ENCODE measurements around the gene TTLL5.

- TF ChIP-seq EZH2 (IDR thresholded peaks at IDR 0.05; ENCODE audit: borderline replicate concordance, control insufficient read depth, low read depth, low read length) (no peak), CTCF (IDR thresholded peaks at IDR 0.05 in 2 of 3, conservative IDR thresholded peaks at IDR 0.05 in 1 of 3; ENCODE audit: control insufficient read depth in 2 of 3, extremely low read depth in 1 of 3, insufficient read depth in 1 of 3, low read depth in 3 of 3, low read length in 3 of 3) (no peak), BHLHE40 (IDR thresholded peaks at IDR 0.05; ENCODE audit: borderline replicate concordance in 1 of 2, low read depth in 2 of 2, low read length in 1 of 2) (no peak), ESRRA (IDR thresholded peaks at IDR 0.05; ENCODE audit: low read length) (no peak), POLR2AphosphoS5 (IDR thresholded peaks at IDR 0.05; ENCODE audit: low read length) (no peak), HDAC6 (IDR thresholded peaks at IDR 0.05; ENCODE audit: unreplicated experiment) (no peak), SP1 (IDR thresholded peaks at IDR 0.05; ENCODE audit: low read depth, low read length) (no peak), NFYA (IDR thresholded peaks at IDR 0.05; ENCODE audit: borderline replicate concordance, low read depth, low read length) (no peak), RAD51 (IDR thresholded peaks at IDR 0.05) (no peak), ZNF384 (IDR thresholded peaks at IDR 0.05; ENCODE audit: borderline replicate concordance, low read depth, low read length) (no peak), NBN (IDR thresholded peaks at IDR 0.05) (no peak), RFX5 (IDR thresholded peaks at IDR 0.05; ENCODE audit: low read depth, low read length) (no peak), SIN3A (IDR thresholded peaks at IDR 0.05; ENCODE audit: low read depth, low read length) (no peak), SMC3 (IDR thresholded peaks at IDR 0.05; ENCODE audit: borderline replicate concordance, low read length) (no peak)
These were observed 184.2 kb downstream of the TTLL5 start for GRCh38 chr14:75845136-75845804.
